Measurements from ENCODE around the gene HLA-DOA.
A peak's percentile ranks its signal among the peaks of the same experiment; 100 is the strongest.

The HLA-DOA gene

DNA sequence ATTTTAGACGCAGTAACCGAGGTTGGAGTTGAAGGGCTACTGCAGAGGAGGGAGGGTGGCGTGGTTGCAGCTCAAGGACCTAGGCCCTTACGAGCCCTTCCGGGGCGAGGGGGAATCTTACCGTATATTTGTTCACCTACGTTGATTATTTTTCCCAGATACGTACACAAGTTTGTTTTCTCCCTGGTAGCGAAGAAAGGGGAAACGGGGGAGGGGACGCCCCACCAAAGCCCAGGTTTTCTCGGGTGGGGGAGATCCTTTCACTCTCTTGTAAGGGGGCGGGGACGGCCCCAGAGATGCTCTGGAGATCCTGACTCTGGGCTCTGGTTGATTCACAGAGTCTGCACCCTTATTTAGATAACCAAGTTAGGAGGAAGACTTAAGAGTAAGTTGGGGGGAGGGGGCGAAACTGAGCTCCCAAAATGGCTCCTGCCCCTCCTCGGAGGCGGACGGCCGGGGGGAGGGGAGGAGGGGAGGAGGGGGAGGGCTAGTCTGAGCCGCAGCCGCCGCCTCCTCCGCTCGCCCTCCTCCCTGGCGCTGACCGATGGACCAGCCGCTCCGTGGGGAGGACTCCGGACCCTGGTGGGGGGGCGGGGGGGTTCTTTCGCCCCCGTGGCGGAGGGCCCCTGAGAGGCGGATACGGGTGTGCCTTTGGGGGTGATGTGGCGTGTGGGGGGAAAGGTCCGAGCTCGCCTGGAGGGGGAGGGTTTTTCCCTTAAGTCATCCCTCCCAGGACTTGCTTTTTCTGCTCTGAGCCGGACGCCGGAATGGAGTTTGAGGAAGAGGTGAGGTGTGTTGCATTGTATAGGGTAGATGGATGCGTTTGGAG, 38.8 kb downstream of the HLA-DOA start:
- Histone ChIP-seq H3K36me3 (ENCODE audit: control insufficient read depth, insufficient read depth, low read length) (peaks cover 40% of the 10 kb centered on the region), H3K4me1 (ENCODE audit: control insufficient read depth, insufficient read depth, low read length) (peaks cover 12% of the 10 kb centered on the region), H3K27ac (ENCODE audit: low read depth, low read length) (peak overlapping the region; percentile 99), H3K4me3 (ENCODE audit: low read depth, low read length) (peak overlapping the region; percentile 98), H3K9ac (ENCODE audit: low read length) (peak overlapping the region; percentile 100), H3K27me3 (ENCODE audit: control insufficient read depth, insufficient read depth, low read length) (no peaks in the 10 kb centered on the region), H3K9me3 (ENCODE audit: control insufficient read depth, insufficient read depth, low read depth, low read length) (no peaks in the 10 kb centered on the region)

GRCh38 chr6:32969685-32970412, 39.5 kb downstream of the HLA-DOA start:
- H3K36me3 ChIP-seq (ENCODE audit: control insufficient read depth, insufficient read depth, low read length), result peaks cover 32% of the 10 kb centered on the region
- H3K9me3 ChIP-seq (ENCODE audit: control insufficient read depth, insufficient read depth, low read depth, low read length), result no peaks in the 10 kb centered on the region
- H3K4me3 ChIP-seq (ENCODE audit: low read depth, low read length), result peak overlapping the region; percentile 98
- peak overlapping the region; percentile 99 for H3K27ac ChIP-seq (ENCODE audit: low read depth, low read length)
- no peaks in the 10 kb centered on the region for H3K27me3 ChIP-seq (ENCODE audit: control insufficient read depth, insufficient read depth, low read length)
- peak overlapping the region; percentile 100 for H3K9ac ChIP-seq (ENCODE audit: low read length)
- peaks cover 10% of the 10 kb centered on the region for H3K4me1 ChIP-seq (ENCODE audit: control insufficient read depth, insufficient read depth, low read length)

DNA sequence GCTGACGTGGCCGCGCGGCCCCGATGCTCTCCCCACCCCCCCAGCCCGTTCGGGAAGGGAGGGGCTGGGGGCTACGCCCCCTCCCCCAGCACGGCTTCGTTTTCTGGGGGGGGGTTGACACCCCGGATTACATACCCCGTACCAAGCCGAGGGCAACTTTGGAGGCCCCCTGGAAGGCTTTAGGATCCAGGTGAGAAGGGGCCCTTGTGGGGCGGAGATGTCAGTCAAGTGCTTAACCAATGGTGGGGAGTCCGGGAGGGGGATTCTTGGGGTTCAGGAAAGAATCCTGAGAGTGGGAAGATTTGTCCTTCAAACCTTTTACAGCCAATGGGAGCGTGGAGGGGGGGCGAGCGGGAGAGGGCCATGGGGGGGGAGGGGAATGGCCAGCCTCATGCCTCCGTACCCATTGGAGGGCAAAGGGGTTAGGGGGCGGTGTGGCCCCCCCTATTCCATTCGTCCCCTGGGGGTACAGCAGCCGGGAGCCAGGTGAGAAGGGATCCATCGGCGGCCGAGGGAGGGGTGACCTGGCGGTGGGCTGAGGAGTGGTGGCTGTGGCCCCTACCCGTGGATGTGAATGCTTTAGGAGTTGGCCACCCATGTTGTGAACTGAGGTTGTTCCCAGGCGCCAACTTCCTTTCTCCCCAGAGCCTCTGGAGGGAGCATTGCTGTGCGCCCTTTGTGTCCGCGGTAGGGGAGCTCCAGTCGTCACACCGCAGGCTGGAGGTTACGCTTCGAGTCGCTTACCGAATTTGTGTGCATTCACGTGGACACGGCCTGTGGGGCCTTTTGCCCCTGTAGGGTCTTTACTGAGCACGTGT, 40.3 kb downstream of the HLA-DOA start:
- no peaks in the 10 kb centered on the region for H3K27me3 ChIP-seq (ENCODE audit: control insufficient read depth, insufficient read depth, low read length)
- H3K36me3 ChIP-seq (ENCODE audit: control insufficient read depth, insufficient read depth, low read length), result peaks cover 25% of the 10 kb centered on the region
- peaks cover 10% of the 10 kb centered on the region for H3K4me1 ChIP-seq (ENCODE audit: control insufficient read depth, insufficient read depth, low read length)
- peak overlapping the region; percentile 100 for H3K9ac ChIP-seq (ENCODE audit: low read length)
- peak overlapping the region; percentile 99 for H3K27ac ChIP-seq (ENCODE audit: low read depth, low read length)
- H3K4me3 ChIP-seq (ENCODE audit: low read depth, low read length), result peak overlapping the region; percentile 98
- no peaks in the 10 kb centered on the region for H3K9me3 ChIP-seq (ENCODE audit: control insufficient read depth, insufficient read depth, low read depth, low read length)

DNA sequence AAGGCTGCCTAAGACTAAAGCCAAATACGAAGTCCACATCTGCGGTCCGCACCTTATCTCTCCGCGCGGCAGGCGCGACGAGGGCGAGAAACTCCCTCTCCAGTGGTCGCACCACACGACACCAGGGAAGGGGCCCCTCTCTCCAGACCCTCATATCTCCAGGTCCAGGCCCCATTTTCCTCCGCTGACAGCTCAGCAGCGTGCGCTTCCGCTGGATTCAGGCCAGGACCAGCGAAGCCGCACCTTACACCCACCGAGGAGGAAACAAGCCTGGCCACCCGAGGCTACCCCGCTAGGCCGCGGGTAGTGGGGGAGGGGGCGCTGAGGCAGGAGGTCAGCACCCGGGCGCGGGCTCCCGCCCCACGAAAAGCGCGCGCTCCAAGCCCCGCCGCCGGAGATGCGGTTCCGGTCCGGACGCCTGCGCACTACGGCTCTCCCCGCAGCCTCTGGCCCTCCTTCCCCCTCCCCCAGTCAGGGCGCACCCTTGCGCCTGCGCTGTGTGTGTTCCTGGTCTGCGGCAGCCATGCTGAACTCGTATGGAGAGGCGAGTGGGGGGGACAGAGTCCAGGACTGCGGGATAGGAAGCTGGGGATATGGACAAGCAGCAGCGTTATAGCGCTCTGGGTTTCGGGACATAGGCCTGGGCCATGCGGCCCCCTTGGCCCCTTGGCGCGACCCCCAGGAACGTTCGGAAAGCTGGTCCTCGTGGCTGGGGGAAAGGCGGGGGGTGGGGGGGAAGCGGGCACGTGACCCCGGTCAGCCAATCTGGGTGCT, 41.1 kb downstream of the HLA-DOA start, which contains the start of gene BRD2:
TSS of gene BRD2 (plus strand) at position 502 of the 774 bp plus-strand sequence. CDS start 4,305 bp downstream, outside the sequence.
- Histone ChIP-seq H3K27ac (ENCODE audit: low read depth, low read length) (peak within 1 kb of the TSS; percentile 99), H3K27me3 (ENCODE audit: control insufficient read depth, insufficient read depth, low read length) (no peaks in the 10 kb centered on the region), H3K9me3 (ENCODE audit: control insufficient read depth, insufficient read depth, low read depth, low read length) (no peaks in the 10 kb centered on the region), H3K36me3 (ENCODE audit: control insufficient read depth, insufficient read depth, low read length) (peaks cover 17% of the 10 kb centered on the region), H3K4me1 (ENCODE audit: control insufficient read depth, insufficient read depth, low read length) (peaks cover 10% of the 10 kb centered on the region), H3K4me3 (ENCODE audit: low read depth, low read length) (peak within 1 kb of the TSS; percentile 98), H3K9ac (ENCODE audit: low read length) (peak within 1 kb of the TSS; percentile 100)

- peaks cover 8% of the 10 kb centered on the region for H3K36me3 ChIP-seq (ENCODE audit: control insufficient read depth, insufficient read depth, low read length)
- H3K27me3 ChIP-seq (ENCODE audit: control insufficient read depth, insufficient read depth, low read length), result no peaks in the 10 kb centered on the region
- H3K9ac ChIP-seq (ENCODE audit: low read length), result peak overlapping the region; percentile 99
- H3K4me3 ChIP-seq (ENCODE audit: low read depth, low read length), result peak overlapping the region; percentile 98
- H3K27ac ChIP-seq (ENCODE audit: low read depth, low read length), result peak overlapping the region; percentile 99; the same call in 1 of the 2 replicates
- no peaks in the 10 kb centered on the region for H3K9me3 ChIP-seq (ENCODE audit: control insufficient read depth, insufficient read depth, low read depth, low read length)
- H3K4me1 ChIP-seq (ENCODE audit: control insufficient read depth, insufficient read depth, low read length), result peaks cover 10% of the 10 kb centered on the region
Observed at GRCh38 chr6:32967151-32968091, 42.0 kb downstream of the HLA-DOA start.

DNA sequence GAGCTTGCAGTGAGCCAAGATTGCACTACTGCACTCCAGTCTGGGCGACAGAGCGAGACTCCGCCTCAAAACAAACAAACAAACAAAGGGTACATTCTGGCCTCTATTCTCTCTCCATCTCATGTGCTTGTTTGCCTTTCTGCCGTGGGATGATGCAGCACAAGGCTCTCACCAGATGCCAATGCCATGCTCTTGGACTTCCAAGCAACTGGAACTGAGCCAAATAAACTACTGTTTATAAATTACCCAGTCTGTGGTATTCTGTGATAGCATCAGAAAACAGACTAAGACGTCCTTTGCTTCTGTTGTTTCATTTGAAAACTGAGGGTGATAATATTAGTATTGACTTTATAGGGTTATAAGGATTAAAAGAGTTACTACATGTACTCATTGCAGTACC, 44.6 kb downstream of the HLA-DOA start:
- H3K27ac ChIP-seq (ENCODE audit: low read depth, low read length), result no peak overlapping the region

GRCh38 chr6:32963866-32964265, 45.5 kb downstream of the HLA-DOA start:
- Histone ChIP-seq H3K36me3 (ENCODE audit: control insufficient read depth, insufficient read depth, low read length) (no peaks in the 10 kb centered on the region), H3K4me1 (ENCODE audit: control insufficient read depth, insufficient read depth, low read length) (peaks cover 10% of the 10 kb centered on the region), H3K9me3 (ENCODE audit: control insufficient read depth, insufficient read depth, low read depth, low read length) (no peaks in the 10 kb centered on the region), H3K9ac (ENCODE audit: low read length) (no peak overlapping the region), H3K27ac (ENCODE audit: low read depth, low read length) (no peak overlapping the region), H3K4me3 (ENCODE audit: low read depth, low read length) (no peak overlapping the region), H3K27me3 (ENCODE audit: control insufficient read depth, insufficient read depth, low read length) (no peaks in the 10 kb centered on the region)

More for the DNA sequence above, 44.6 kb downstream of the HLA-DOA start:
- H3K9me3 ChIP-seq (ENCODE audit: control insufficient read depth, insufficient read depth, low read depth, low read length), result no peaks in the 10 kb centered on the region
- H3K9ac ChIP-seq (ENCODE audit: low read length), result no peak overlapping the region
- no peak overlapping the region for H3K4me3 ChIP-seq (ENCODE audit: low read depth, low read length)
- no peaks in the 10 kb centered on the region for H3K27me3 ChIP-seq (ENCODE audit: control insufficient read depth, insufficient read depth, low read length)
- H3K4me1 ChIP-seq (ENCODE audit: control insufficient read depth, insufficient read depth, low read length), result peaks cover 10% of the 10 kb centered on the region
- H3K36me3 ChIP-seq (ENCODE audit: control insufficient read depth, insufficient read depth, low read length), result no peaks in the 10 kb centered on the region

GRCh38 chr6:32962213-32962826, 47.1 kb downstream of the HLA-DOA start:
- Histone ChIP-seq H3K9ac (ENCODE audit: low read length) (no peak overlapping the region), H3K4me3 (ENCODE audit: low read depth, low read length) (no peak overlapping the region), H3K27me3 (ENCODE audit: control insufficient read depth, insufficient read depth, low read length) (no peaks in the 10 kb centered on the region), H3K27ac (ENCODE audit: low read depth, low read length) (no peak overlapping the region), H3K4me1 (ENCODE audit: control insufficient read depth, insufficient read depth, low read length) (peaks cover 10% of the 10 kb centered on the region), H3K9me3 (ENCODE audit: control insufficient read depth, insufficient read depth, low read depth, low read length) (no peaks in the 10 kb centered on the region), H3K36me3 (ENCODE audit: control insufficient read depth, insufficient read depth, low read length) (no peaks in the 10 kb centered on the region)

GRCh38 chr6:32960563-32960962, 48.8 kb downstream of the HLA-DOA start:
- Histone ChIP-seq H3K9me3 (ENCODE audit: control insufficient read depth, insufficient read depth, low read depth, low read length) (no peaks in the 10 kb centered on the region), H3K27ac (ENCODE audit: low read depth, low read length) (no peak overlapping the region), H3K4me3 (ENCODE audit: low read depth, low read length) (no peak overlapping the region), H3K27me3 (ENCODE audit: control insufficient read depth, insufficient read depth, low read length) (no peaks in the 10 kb centered on the region), H3K9ac (ENCODE audit: low read length) (no peak overlapping the region), H3K4me1 (ENCODE audit: control insufficient read depth, insufficient read depth, low read length) (no peaks in the 10 kb centered on the region), H3K36me3 (ENCODE audit: control insufficient read depth, insufficient read depth, low read length) (no peaks in the 10 kb centered on the region)
